Panc1 (cell line): ENCODE measurements around the gene FHIT. TPM values are rescaled to one million over a fixed set of nuclear protein-coding genes. Genes with fewer than 3 reads are reported as not detected.

ENCODE experiments used
- ATAC-seq: fragments of 200-7000 bp; cut with Tn5 transposase; 2 replicates; pipeline ENCODE4 v1.9.1; 2020; ENCODE audit warnings: mild to moderate bottlenecking, moderate library complexity
- BruUV-seq: library from RNA; stranded (reverse); fragments of 400-500 nt; replicated peaks from 2 replicates; lab custom pipeline; 2021; lab: Mats Ljungman, UMichigan
- CTCF ChIA-PET: fragments of 300-600 bp; sonication (Branson Sonifier 250); formaldehyde crosslinking; loops from one replicate; lab custom pipeline; 2022; ENCODE audit warnings: antibody characterized with exemption; lab: Charles Lee
- POLR2A ChIA-PET: fragments of 300-600 bp; sonication (Branson Sonifier 250); formaldehyde crosslinking; loops from one replicate; lab custom pipeline; 2022; ENCODE audit warnings: antibody characterized with exemption; lab: Charles Lee
- DNase-seq: peaks from one replicate; pipeline ENCODE4 v3.0.0-alpha.2; 2010; ENCODE audit warnings: low read depth, low spot score
- H3K27ac ChIP-seq: 2 replicates; pipeline ENCODE4 v1.5.1; 2011; ENCODE audit warnings: mild to moderate bottlenecking, low read length, inconsistent platforms
- H3K27me3 ChIP-seq: fragments of 200-500 bp; sonication (Bioruptor generic); 2 replicates; pipeline ENCODE4 v1.6.0; 2014; ENCODE audit warnings: low read length, inconsistent platforms; ENCODE audit not compliant: control insufficient read depth, insufficient read depth
- H3K36me3 ChIP-seq: fragments of 200-500 bp; sonication (Bioruptor generic); 2 replicates; pipeline ENCODE4 v1.5.1; 2014; ENCODE audit warnings: inconsistent platforms, mild to moderate bottlenecking, low read length, moderate library complexity; ENCODE audit not compliant: control insufficient read depth, insufficient read depth
- H3K4me1 ChIP-seq: 2 replicates; pipeline ENCODE4 v1.5.1; 2011; ENCODE audit warnings: inconsistent platforms, mild to moderate bottlenecking, low read length, moderate library complexity; ENCODE audit not compliant: control insufficient read depth, insufficient read depth
- H3K4me3 ChIP-seq, 2 experiments: 2 replicates each; pipeline ENCODE4 v1.5.1; 2011 to 2012; ENCODE audit warnings: low read depth in 2 of 2, low read length in 2 of 2, mild to moderate bottlenecking in 2 of 2, inconsistent platforms in 1 of 2, moderate library complexity in 1 of 2
- H3K9me3 ChIP-seq: fragments of 200-500 bp; sonication (Bioruptor generic); 2 replicates; pipeline ENCODE4 v1.5.1; 2014; ENCODE audit warnings: low read depth, mild to moderate bottlenecking, inconsistent platforms, low read length, moderate library complexity; ENCODE audit not compliant: control insufficient read depth, insufficient read depth
- CTCF ChIP-seq: fragments of 450-650 bp; IDR thresholded peaks from 2 replicates; pipeline ENCODE4 v1.5.1; 2017; ENCODE audit warnings: mild to moderate bottlenecking
- POLR2AphosphoS5 ChIP-seq: IDR thresholded peaks from 2 replicates; pipeline ENCODE4 v1.6.1; 2012; ENCODE audit warnings: mild to moderate bottlenecking, low read depth, low read length, moderate library complexity
- SIN3A ChIP-seq: IDR thresholded peaks from 2 replicates; pipeline ENCODE4 v1.6.1; 2012; ENCODE audit warnings: low read depth, mild to moderate bottlenecking, low read length, moderate library complexity, borderline replicate concordance; ENCODE audit not compliant: insufficient read depth
- TCF7L2 ChIP-seq: IDR thresholded peaks from 2 replicates; pipeline ENCODE4 v1.6.1; 2011; ENCODE audit warnings: mild to moderate bottlenecking, low read depth, low read length, inconsistent platforms
- in situ Hi-C: cut with HindIII; loops from 2 replicates; pipeline ENCODE4 v1.10.0; 2016; ENCODE audit warnings: low sequenced_read_pairs, low pct_unique_long_range_greater_than_20kb
- intact Hi-C: fragments of 100-400 bp; cut with micrococcal nuclease; formaldehyde crosslinking; loops from one replicate; pipeline ENCODE4 v1.10.0; 2022; ENCODE audit not compliant: unreplicated experiment
- total RNA-seq: library from RNA; stranded (reverse); gene quantifications from one replicate; pipeline ENCODE4 v1.2.1, GENCODE V29; 2021; ENCODE audit not compliant: unreplicated experiment
- TF ChIP-seq, protein P1 (sequence below), 2 experiments: IDR thresholded peaks; 2 replicates each; pipeline ENCODE4 v1.6.1; 2011 to 2012; ENCODE audit warnings: low read depth in 2 of 2, control low read depth in 1 of 2, low read length in 1 of 2, mild to moderate bottlenecking in 1 of 2, moderate library complexity in 1 of 2; ENCODE audit not compliant: insufficient read depth in 1 of 2

FHIT gene
- total RNA-seq, 1 experiment from 2014 or later = 2.2 TPM

- TF ChIP-seq SIN3A = no peak
- no peak for TF ChIP-seq TCF7L2
- no peak for TF ChIP-seq CTCF
- TF ChIP-seq POLR2AphosphoS5 = no peak
- Histone ChIP-seq H3K36me3 (no peaks in the 10 kb centered on the region), H3K4me1 (no peaks in the 10 kb centered on the region), H3K4me3 (no peak overlapping the region), H3K27ac (no peak overlapping the region), H3K27me3 (no peaks in the 10 kb centered on the region), H3K9me3 (no peaks in the 10 kb centered on the region)
- intact Hi-C loops (no loop called here), in situ Hi-C loops (no loop called here)
- ChIA-PET POLR2A (no interaction called here), CTCF (no interaction called here)
- BruUV-seq = no TSS peak
- DNase-seq = no peak
- ATAC-seq = no peak
These were observed 984.8 kb downstream of the FHIT start for GRCh38 chr3:60266444-60266843.

DNA sequence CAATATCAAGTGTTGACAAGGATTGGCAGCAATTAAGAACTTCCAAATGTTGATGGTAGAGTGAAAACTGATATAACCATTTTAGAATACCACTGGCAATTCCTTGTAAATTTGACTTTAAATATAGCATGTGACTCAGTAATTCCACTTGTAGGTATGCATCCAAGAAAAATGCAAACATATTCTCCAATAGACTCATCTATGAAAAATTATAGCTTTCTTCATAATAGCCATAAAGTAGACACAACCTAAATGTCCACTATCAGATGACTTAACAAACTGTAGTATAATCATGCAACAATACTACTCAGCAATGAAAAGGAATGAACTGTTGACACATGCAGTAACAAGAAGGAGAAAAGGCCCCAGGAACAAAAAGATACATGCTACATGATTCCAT, 988.1 kb downstream of the FHIT start:
- in situ Hi-C loops = no loop called here
- intact Hi-C loops = no loop called here
- Histone ChIP-seq H3K27ac (no peak overlapping the region), H3K9me3 (no peaks in the 10 kb centered on the region), H3K4me1 (no peaks in the 10 kb centered on the region), H3K27me3 (no peaks in the 10 kb centered on the region), H3K36me3 (no peaks in the 10 kb centered on the region), H3K4me3 (no peak overlapping the region)
- no peak for DNase-seq
- ChIA-PET POLR2A (no interaction called here), CTCF (no interaction called here)
- ATAC-seq = no peak
- TF ChIP-seq TCF7L2 = no peak
- no peak for TF ChIP-seq POLR2AphosphoS5
- TF ChIP-seq, protein P1, sequence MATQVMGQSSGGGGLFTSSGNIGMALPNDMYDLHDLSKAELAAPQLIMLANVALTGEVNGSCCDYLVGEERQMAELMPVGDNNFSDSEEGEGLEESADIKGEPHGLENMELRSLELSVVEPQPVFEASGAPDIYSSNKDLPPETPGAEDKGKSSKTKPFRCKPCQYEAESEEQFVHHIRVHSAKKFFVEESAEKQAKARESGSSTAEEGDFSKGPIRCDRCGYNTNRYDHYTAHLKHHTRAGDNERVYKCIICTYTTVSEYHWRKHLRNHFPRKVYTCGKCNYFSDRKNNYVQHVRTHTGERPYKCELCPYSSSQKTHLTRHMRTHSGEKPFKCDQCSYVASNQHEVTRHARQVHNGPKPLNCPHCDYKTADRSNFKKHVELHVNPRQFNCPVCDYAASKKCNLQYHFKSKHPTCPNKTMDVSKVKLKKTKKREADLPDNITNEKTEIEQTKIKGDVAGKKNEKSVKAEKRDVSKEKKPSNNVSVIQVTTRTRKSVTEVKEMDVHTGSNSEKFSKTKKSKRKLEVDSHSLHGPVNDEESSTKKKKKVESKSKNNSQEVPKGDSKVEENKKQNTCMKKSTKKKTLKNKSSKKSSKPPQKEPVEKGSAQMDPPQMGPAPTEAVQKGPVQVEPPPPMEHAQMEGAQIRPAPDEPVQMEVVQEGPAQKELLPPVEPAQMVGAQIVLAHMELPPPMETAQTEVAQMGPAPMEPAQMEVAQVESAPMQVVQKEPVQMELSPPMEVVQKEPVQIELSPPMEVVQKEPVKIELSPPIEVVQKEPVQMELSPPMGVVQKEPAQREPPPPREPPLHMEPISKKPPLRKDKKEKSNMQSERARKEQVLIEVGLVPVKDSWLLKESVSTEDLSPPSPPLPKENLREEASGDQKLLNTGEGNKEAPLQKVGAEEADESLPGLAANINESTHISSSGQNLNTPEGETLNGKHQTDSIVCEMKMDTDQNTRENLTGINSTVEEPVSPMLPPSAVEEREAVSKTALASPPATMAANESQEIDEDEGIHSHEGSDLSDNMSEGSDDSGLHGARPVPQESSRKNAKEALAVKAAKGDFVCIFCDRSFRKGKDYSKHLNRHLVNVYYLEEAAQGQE (IDR thresholded peaks at IDR 0.05; ENCODE audit: insufficient read depth in 1 of 2, low read depth in 2 of 2, low read length in 1 of 2) = no peak
- TF ChIP-seq SIN3A = no peak
- TF ChIP-seq CTCF = no peak
- BruUV-seq = no TSS peak
